GM18526 (cell line): ENCODE measurements around the gene SLC44A1.

Source experiments
- POLR2A ChIP-seq: IDR thresholded peaks from 3 replicates; pipeline ENCODE4 v1.6.1; 2011; ENCODE audit not compliant: insufficient read length; ENCODE audit errors: extremely low read depth

Gene SLC44A1

DNA sequence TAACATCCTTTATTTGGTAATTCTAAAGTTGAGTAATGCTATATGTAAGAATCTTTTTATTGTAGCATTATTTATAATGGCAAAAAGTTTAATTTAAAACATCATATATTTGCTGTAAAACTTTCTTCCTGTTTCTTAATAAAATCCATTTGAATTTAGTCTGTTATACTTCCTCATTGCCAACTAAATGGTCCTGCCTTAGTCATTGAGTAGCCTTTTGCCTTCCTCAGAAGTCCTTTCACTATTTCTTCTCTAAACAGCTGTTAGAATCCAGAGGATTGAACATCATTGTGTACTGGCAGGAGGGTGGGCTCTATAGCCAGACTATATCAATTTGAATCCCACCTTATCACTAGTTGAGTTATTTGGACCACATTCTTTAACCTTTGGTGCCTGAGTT lies 11.0 kb downstream of the SLC44A1 start:
- TF ChIP-seq POLR2A = no peak

DNA sequence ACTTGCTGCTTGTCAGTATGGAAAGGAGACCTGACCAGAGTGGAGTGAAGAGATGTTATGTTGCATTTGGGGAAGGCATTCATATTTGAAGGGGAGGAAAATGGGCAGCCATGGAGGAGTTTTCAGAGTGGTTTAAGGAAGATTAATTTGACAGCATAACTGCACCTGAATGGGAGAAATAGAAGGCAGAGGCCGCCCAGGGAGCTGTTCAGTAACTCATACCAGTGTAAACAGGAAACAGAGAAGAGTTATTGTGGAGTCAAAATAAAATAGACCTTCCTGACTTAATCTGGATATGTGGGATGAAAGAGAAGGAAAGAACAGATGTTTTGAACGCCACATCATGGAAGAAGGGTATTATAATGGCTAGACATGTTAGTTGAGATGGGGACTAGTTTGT lies 13.4 kb downstream of the SLC44A1 start:
- no peak for TF ChIP-seq POLR2A

DNA sequence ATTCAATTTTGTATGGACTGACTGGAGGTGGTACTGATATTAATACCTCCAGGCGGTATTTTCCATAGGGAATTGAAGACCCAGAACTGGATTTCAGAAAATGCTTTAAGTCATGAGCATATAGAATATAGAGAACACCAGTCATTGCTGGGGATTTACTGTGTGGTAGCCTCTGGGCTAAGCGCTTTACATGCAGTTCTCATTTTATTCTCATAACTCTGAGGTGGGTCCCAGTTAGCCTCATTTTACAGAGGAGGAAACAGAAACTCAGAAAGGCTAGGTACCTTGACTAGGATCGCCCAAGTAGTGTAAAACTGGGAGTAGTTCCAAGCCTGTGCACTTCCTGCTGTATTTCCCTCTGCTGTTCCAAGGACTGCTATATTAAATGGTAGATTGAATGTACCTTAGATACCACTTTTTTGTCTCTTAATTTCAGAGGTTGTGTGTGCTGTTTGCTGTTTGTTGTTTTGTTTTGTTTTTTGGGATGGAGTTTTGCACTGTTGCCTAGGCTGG lies 13.8 kb downstream of the SLC44A1 start:
- TF ChIP-seq POLR2A = no peak

DNA sequence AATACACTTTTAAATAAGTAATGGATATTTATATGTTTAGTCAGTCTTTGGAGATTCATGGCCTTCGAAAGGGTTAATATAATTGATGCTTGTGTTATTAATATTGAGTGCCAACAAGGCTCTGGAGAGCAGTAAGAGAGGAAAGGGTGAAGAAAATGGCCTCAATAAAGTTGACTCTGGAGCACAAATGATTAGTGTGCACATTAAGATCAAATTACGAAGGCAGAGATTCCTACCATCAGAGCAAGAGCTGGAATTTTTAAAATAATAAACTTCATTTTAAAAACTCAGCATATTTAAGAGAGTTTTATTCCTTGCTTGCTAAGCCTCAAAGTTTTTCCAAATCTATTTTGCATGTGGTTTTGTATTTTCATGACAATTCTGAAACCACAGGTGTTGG lies 14.8 kb downstream of the SLC44A1 start:
- TF ChIP-seq POLR2A = no peak

DNA sequence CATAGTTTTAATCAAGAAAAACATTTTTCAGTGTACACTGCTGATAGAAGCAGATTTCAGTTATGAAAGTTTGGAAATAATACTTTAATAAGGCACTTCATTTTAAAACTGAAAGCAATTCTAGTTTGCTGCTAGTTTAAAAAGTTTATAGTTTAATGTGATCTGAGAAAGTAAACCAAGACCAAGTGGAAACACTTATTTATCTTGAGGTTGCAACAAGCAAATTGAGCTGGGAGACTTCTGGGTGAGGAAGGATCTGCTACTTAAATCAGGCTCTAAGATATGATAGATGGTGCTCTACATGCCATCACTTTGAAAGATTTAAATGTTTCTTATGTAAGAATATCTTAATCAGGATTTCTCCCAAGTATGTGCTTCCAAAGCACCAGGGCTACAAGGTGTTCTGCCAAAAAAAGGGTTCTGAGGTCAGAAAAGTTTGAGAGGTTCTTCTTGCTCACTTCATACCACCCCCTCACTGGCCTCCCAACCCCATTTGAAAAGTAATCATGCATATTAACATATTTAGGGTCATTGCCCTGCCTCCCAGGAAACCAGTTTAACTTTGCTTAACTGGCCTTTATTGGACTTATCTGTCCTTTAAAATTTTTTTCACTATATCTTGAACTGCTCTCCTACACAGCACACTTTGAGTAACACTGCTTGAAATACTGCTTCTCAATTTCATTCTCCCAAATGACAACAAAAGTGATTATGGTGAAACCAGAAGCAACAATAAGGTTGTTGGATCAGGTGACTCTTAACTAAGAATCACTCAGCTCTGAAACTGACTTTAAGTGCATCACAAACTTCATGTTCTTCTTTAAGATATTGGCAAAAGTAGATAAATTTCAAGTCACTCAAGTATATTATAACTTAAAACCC lies 15.5 kb downstream of the SLC44A1 start:
- no peak for TF ChIP-seq POLR2A

DNA sequence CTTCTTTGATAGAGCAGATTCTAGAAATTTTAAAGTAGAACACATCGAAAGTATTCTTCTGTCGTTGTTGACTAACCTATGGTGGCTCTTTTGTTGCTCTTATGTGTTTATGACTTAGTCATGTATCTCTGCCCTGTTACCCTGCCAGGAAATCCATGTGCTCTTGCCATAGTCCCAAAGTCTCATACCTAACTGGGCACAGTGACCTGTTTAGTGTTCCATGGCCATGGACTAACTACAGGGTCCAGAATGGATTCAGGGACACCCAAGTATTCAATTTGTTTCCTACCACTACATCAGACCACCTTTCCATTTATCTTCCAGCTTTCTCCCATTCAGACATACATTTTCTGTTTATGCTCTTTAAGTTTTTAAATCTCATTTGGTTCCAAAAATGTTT lies 18.0 kb downstream of the SLC44A1 start:
- TF ChIP-seq POLR2A = no peak

DNA sequence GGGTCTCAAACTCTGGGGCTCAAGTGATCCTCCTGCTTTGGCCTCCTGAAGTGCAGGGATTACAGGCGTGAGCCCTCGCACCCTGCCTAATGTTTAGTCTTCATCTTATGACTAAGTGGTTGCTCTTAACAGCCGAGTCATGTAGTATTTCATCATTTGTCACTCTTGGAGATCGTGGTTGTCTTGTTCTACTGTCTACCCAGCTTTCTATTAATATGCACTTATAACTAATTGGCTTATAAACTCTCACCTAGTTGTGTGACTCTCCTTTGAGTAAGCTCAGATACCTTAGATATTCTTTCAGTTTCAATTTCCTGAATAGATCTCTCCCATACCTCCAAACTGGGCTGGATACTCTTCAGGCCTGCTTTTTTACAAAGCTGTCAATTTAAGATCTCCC lies 19.9 kb downstream of the SLC44A1 start:
- no peak for TF ChIP-seq POLR2A

DNA sequence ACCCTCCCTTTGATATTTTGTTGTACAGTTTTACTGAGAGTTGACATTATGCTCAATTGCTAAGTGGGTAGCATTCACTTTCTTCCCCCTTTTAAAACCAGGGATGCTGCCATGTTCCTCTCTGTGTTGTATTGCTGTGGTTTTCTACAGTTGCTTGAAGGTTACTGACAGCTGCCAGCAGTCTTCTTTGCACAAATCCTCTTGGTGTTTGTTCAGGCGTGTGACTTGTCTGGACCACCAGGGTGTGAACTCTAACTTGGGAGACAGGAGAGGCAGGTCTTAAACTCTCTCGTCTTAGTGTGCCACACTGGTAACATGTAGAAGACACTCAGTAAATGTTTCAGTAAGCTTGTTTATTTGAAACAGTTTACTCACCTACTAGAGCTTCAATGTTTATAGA lies 25.1 kb downstream of the SLC44A1 start:
- TF ChIP-seq POLR2A = no peak

DNA sequence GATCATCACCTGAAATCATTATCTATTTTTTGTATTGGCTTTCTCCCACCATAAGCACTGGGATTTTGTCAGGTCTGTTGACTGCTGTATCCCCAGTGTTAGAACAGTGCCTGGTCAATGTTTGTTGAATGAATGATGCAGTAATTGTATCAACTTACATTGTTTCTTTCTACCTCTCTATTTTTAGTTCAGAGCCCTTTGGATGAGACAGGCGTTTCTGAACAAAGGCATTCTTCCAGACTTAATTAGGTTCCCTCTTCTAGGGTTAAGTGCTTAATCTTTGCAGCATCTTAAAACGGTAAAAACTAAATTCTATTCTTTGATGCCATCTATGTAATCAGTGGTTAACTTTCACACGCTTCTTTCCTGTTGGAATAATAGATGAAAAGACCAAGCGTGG lies 26.3 kb downstream of the SLC44A1 start:
- TF ChIP-seq POLR2A = no peak

DNA sequence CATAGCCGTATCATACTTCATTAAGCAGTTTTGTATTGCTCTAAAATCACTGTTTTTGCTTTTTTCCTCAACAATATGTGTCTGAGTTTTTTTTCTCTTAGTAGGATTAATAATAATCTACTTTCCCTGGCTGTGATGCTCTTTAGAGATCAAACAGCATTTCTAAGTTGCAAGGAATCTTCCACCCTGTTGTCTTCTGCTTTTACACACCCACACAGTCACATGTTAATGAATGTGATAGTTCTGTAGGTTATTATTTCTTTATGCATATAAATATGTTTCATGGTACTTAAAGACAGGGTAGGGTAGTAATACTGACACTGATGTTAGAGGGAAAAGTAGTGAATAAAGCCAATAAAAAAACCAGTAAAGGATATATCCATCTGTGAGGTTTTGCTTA lies 29.3 kb downstream of the SLC44A1 start:
- no peak for TF ChIP-seq POLR2A

DNA sequence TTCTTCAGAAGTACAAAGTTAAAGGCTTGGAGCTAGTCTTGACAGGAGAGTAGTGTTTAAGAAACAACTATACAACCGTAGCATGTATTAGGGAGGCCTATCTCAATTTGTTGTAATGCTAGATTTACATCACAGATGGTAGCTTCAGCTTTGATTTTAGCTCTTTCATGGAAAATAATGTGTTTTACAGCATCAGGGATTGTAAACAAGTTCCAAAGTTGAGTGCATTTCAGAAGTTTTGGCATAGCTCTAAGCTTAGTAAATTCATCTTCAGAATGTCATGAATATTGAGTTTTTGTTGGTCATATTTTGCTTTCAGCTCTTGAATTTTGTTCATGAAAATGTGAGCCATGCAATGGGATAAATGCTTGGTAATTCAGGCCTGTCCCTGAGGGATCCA lies 30.7 kb downstream of the SLC44A1 start:
- TF ChIP-seq POLR2A = no peak

DNA sequence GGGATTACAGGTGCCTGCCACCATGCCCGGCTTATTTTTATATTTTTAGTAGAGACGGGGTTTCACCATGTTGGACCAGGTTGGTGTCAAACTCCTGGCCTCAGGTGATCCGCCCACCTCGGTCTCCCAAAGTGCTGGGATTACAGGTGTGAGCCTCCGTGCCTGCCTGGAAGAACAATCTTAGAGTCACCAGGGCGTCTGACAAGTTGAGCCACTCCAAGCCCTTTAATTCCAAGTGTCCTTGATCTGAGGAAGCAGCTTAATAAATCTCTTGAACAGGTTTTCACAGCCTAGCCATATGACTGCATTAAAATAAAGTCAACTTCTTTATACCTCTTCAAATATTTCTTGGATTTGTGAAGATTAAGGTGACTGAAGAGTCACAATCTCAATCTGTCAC lies 31.5 kb downstream of the SLC44A1 start:
- no peak for TF ChIP-seq POLR2A

DNA sequence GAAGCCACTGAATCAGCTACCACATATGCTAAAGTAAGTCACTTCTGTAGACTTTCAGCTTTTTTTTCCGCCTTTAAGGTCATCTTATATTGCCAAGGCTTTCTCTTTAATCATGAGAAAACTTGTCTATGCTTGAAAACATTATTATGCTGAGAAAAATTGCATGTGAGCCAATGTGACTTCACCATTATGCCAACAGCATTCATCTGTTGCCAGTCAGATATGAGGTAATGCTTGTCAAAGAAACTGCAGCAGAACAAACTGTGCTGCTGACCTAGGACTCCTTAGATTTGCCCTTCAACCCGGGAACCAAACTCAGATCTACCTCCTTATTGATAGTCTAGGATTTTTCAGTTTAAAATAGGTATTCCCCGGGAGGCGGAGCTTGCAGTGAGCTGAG lies 34.3 kb downstream of the SLC44A1 start:
- no peak for TF ChIP-seq POLR2A

DNA sequence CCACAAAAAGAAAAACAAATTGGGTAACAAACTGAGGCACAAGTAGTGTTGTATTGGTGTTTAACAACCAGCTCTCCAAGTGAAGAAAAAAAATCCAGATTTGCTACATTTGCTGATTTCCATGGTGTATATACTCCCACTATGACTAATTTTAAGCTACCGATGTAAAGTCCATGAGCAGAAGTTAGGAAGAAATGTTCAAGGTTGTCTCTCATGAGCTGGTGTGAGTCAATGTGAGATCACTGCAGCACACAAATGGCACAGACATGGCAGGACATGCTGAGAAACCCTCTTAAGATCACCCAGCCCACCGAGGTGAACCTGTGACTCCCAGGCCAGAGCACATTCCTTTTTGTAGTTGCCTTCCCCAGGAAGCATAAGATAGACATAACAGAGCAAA lies 36.2 kb downstream of the SLC44A1 start:
- no peak for TF ChIP-seq POLR2A

DNA sequence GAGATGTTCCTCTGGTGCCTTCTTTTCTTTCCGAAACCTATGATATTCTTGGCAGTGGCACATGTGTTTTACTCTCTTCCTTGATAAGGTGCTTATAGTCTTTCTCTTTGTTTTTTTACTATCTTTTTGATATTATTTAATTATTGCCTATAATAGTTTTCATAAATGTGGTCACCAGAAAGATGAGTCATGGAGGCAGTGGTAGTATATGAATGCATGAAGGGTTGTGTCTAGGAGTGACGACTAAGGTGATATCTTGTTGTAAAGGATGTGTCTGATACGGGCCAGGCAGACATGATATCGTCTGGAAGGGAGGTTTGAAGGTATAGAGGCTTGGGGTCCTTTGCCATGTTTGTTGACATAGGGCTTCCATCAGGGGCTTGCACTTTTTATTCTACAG lies 36.8 kb downstream of the SLC44A1 start:
- TF ChIP-seq POLR2A = no peak

DNA sequence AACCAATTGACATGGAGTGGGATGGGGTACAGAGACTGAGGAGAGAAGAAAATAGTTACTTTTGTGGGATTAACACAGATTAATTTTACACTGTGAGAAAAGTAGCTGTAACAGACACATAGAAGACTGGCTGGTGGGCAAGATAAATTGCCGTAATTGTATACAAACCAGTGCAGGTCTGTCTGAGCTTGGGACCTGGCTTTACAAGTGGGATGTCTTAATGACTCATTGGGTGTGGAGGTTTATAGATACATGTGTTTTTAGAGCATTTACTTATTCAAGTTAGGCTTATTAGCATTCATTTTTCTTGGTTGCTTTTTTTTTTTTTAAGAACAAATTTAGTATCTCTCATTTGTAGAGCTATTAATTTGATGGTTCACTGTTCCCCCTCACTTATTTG lies 37.5 kb downstream of the SLC44A1 start:
- TF ChIP-seq POLR2A = no peak
